Left ventricle myocardium inferior (tissue), 1 donor: ENCODE measurements around the gene NFYA. TPM values are rescaled to one million over a fixed set of nuclear protein-coding genes. Genes with fewer than 3 reads are reported as not detected.

ENCODE experiments used
- DNase-seq: peaks from one replicate; pipeline ENCODE4 v3.0.0-alpha.2; 2020
- H3K27ac ChIP-seq: fragments of 200-600 bp; replicated peaks from 2 replicates; pipeline ENCODE4 v1.8.0; 2021
- H3K27me3 ChIP-seq: fragments of 200-600 bp; 2 replicates; pipeline ENCODE4 v1.8.0; 2021; ENCODE audit warnings: low read depth
- H3K36me3 ChIP-seq: fragments of 200-600 bp; 2 replicates; pipeline ENCODE4 v1.8.0; 2021
- H3K4me1 ChIP-seq: fragments of 200-600 bp; 2 replicates; pipeline ENCODE4 v1.8.0; 2021
- H3K4me3 ChIP-seq: fragments of 200-600 bp; 2 replicates; pipeline ENCODE4 v1.8.0; 2021; ENCODE audit warnings: mild to moderate bottlenecking, moderate library complexity
- H3K9me3 ChIP-seq: fragments of 200-600 bp; replicated peaks from 2 replicates; pipeline ENCODE4 v1.8.0; 2021
- intact Hi-C: fragments of 100-400 bp; cut with micrococcal nuclease; formaldehyde crosslinking; loops from one replicate; pipeline ENCODE4 v1.11.0; 2022
- total RNA-seq: library from RNA; stranded (reverse); fragmentation: NEBNext Ultra II Directional; extraction: Animal tissue kit (Norgen Biotek cat#: 25700); gene quantifications from one replicate; pipeline ENCODE4 v1.2.1, GENCODE V29; 2021
- TF ChIP-seq, protein P1 (sequence below): fragments of 200-600 bp; IDR thresholded peaks from 2 replicates; pipeline ENCODE4 v1.8.0; 2021; ENCODE audit warnings: antibody characterized with exemption, mild to moderate bottlenecking, borderline replicate concordance
- donor health status: DM: no; HTN: yes; CAD: no; lungs with severe emphysema.

The NFYA gene
- total RNA-seq, 1 donor from 2014 or later, result 12.5 TPM

DNA sequence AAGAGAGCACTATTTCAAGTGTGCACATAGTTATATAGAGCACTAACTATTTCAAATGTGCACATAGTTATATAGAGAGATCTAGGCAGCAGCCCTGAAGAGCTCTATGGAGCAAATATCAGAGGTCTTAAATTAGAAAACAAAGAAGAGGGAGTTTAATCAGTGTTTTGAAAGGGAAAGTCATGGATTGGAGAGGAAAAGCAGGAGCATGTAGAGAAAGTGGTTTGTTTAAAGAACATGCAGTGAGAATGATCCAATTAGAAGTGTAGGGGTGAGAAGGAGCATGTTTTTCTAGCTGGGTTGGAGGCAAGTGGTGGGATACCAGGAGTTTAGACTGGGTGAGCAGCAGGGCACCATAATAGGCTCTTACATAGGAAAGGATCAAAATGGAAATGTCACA, 64.1 kb downstream of the NFYA start:
- intact Hi-C loops, result no loop called here
- peaks cover 53% of the 10 kb centered on the region for H3K36me3 ChIP-seq

DNA sequence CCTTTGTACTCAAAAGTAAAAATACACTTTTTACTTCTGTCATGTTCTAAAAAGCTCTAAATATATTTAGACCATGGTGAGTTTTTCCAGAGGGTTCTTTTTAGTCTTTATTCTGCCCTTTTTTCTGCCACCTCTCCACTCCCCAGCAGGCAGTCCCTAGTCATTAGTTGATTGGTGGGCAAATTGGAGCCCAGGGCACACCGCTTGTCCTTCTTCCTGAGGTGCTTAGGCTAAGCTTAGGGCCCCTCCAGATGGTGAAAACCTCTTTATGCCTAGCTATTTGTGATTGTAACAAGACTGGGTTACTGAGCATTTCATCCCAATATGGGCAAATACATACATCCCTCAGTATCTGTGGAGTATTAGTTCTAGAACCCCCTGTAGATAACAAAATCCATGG, 75.1 kb downstream of the NFYA start:
- TF ChIP-seq, protein P1, sequence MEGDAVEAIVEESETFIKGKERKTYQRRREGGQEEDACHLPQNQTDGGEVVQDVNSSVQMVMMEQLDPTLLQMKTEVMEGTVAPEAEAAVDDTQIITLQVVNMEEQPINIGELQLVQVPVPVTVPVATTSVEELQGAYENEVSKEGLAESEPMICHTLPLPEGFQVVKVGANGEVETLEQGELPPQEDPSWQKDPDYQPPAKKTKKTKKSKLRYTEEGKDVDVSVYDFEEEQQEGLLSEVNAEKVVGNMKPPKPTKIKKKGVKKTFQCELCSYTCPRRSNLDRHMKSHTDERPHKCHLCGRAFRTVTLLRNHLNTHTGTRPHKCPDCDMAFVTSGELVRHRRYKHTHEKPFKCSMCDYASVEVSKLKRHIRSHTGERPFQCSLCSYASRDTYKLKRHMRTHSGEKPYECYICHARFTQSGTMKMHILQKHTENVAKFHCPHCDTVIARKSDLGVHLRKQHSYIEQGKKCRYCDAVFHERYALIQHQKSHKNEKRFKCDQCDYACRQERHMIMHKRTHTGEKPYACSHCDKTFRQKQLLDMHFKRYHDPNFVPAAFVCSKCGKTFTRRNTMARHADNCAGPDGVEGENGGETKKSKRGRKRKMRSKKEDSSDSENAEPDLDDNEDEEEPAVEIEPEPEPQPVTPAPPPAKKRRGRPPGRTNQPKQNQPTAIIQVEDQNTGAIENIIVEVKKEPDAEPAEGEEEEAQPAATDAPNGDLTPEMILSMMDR, result no peak

More for the DNA sequence above, 64.1 kb downstream of the NFYA start:
- TF ChIP-seq, protein P1, result no peak
- H3K9me3 ChIP-seq, result no peaks in the 10 kb centered on the region
- no peaks in the 10 kb centered on the region for H3K27me3 ChIP-seq
- H3K4me3 ChIP-seq, result no peak overlapping the region
- H3K4me1 ChIP-seq, result no peaks in the 10 kb centered on the region
- H3K27ac ChIP-seq, result no peak overlapping the region
- no peak for DNase-seq

More for the DNA sequence above, 75.1 kb downstream of the NFYA start:
- H3K27me3 ChIP-seq, result no peaks in the 10 kb centered on the region
- no peak overlapping the region for H3K4me3 ChIP-seq
- H3K4me1 ChIP-seq, result no peaks in the 10 kb centered on the region
- no peaks in the 10 kb centered on the region for H3K9me3 ChIP-seq
- H3K36me3 ChIP-seq, result peaks cover 12% of the 10 kb centered on the region
- DNase-seq, result no peak
- intact Hi-C loops, result no loop called here
- H3K27ac ChIP-seq, result no peak overlapping the region

Other genes starting within 250 kb of the NFYA start
- 0.27 TPM for gene UNC5CL, start 33.8 kb upstream of the NFYA start, total RNA-seq
- not detected for gene TSPO2, start 30.5 kb upstream of the NFYA start, total RNA-seq
- 219 TPM for gene APOBEC2, start 19.8 kb upstream of the NFYA start, total RNA-seq
- gene OARD1, start 618 bp upstream of the NFYA start, total RNA-seq, result 19.9 TPM
- gene TREML1, start 81.4 kb downstream of the NFYA start, total RNA-seq, result not detected
- gene TREM2, start 90.1 kb downstream of the NFYA start, total RNA-seq, result 0.66 TPM
- not detected for gene TREML2, start 128.2 kb downstream of the NFYA start, total RNA-seq
- gene TREML4, start 155.4 kb downstream of the NFYA start, total RNA-seq, result not detected
- gene TREM1, start 213.7 kb downstream of the NFYA start, total RNA-seq, result 0.52 TPM